HL-60 (cell line): Measurements from ENCODE around the gene LAMC1.

Source experiments
- DNase-seq, 2 experiments: peaks; one replicate each; pipeline ENCODE4 v3.0.0-alpha.2; 2010 to 2020; ENCODE audit warnings: low read depth in 1 of 2, low spot score in 1 of 2
- H3K27ac ChIP-seq: fragments of 250-450 bp; sonication (Bioruptor Pico); replicated peaks from 2 replicates; pipeline ENCODE4 v1.5.1; 2020; ENCODE audit warnings: mild to moderate bottlenecking, moderate library complexity
- H3K27me3 ChIP-seq: fragments of 250-450 bp; sonication (Bioruptor Pico); 2 replicates; pipeline ENCODE4 v1.5.1; 2021; ENCODE audit warnings: mild to moderate bottlenecking, moderate library complexity; ENCODE audit not compliant: insufficient read depth, poor library complexity, severe bottlenecking
- H3K4me3 ChIP-seq: replicated peaks from 2 replicates; pipeline ENCODE4 v1.5.1; 2011; ENCODE audit warnings: mild to moderate bottlenecking, control low read depth, low read length; ENCODE audit not compliant: insufficient read depth
- CTCF ChIP-seq: IDR thresholded peaks from one replicate; pipeline ENCODE4 v1.5.1; 2011; ENCODE audit warnings: low read length, control low read depth, inconsistent platforms; ENCODE audit not compliant: insufficient read depth
- GABPA ChIP-seq: IDR thresholded peaks from 2 replicates; pipeline ENCODE4 v1.6.1; 2012; ENCODE audit warnings: low read depth
- POLR2AphosphoS5 ChIP-seq: IDR thresholded peaks from 2 replicates; pipeline ENCODE4 v1.6.1; 2012; ENCODE audit warnings: low read depth
- REST ChIP-seq: IDR thresholded peaks from 2 replicates; pipeline ENCODE4 v1.6.1; 2012; ENCODE audit warnings: low read depth; ENCODE audit not compliant: insufficient replicate concordance
- SPI1 ChIP-seq: IDR thresholded peaks from 2 replicates; pipeline ENCODE4 v1.6.1; 2012; ENCODE audit warnings: low read depth, mild to moderate bottlenecking, borderline replicate concordance

LAMC1 gene

GRCh38 chr1:183101081-183101480, 77.9 kb downstream of the LAMC1 start:
- Histone ChIP-seq H3K4me3 (no peak overlapping the region), H3K27ac (no peak overlapping the region), H3K27me3 (peaks cover 2% of the 10 kb centered on the region)
- TF ChIP-seq REST (no peak), SPI1 (no peak)
- DNase-seq: no peak

GRCh38 chr1:183101841-183102276, 78.6 kb downstream of the LAMC1 start:
- Histone ChIP-seq H3K27ac (no peak overlapping the region), H3K4me3 (no peak overlapping the region), H3K27me3 (peaks cover 2% of the 10 kb centered on the region)
- no peak for TF ChIP-seq SPI1
- no peak for DNase-seq

- no peak for DNase-seq
- TF ChIP-seq CTCF: no peak
- no peak for TF ChIP-seq REST
- Histone ChIP-seq H3K4me3 (no peak overlapping the region), H3K27me3 (peaks cover 2% of the 10 kb centered on the region), H3K27ac (no peak overlapping the region)
Measured at GRCh38 chr1:183103147-183103546, 79.9 kb downstream of the LAMC1 start.

- no peak overlapping the region for H3K27ac ChIP-seq
- no peak overlapping the region for H3K4me3 ChIP-seq
- no peak for TF ChIP-seq REST
- no peak for TF ChIP-seq CTCF
- TF ChIP-seq POLR2AphosphoS5: no peak
- TF ChIP-seq SPI1: no peak
- TF ChIP-seq GABPA: no peak
- peaks cover 3% of the 10 kb centered on the region for H3K27me3 ChIP-seq
- DNase-seq: no peak
Measured at GRCh38 chr1:183103577-183103976, 80.4 kb downstream of the LAMC1 start.
